HEK293 (cell line): ENCODE measurements around the gene HEPHL1.

Experiments used
- CTCF ChIA-PET: fragments of 350-600 bp; formaldehyde crosslinking; extraction: SDS; loops from one replicate; lab custom pipeline; 2021; ENCODE audit warnings: antibody characterized with exemption; lab: Yijun Ruan, JAX
- POLR2A ChIA-PET: fragments of 300-600 bp; formaldehyde crosslinking; extraction: SDS; loops from one replicate; lab custom pipeline; 2020; ENCODE audit warnings: antibody characterized with exemption, inconsistent platforms; lab: Yijun Ruan, JAX
- H3K27ac ChIP-seq: fragments of 200-500 bp; sonication (Bioruptor generic); 2 replicates; pipeline ENCODE4 v1.5.1; 2014; ENCODE audit warnings: low read depth, low read length, control low read depth, inconsistent platforms; ENCODE audit errors: extremely low read depth
- H3K36me3 ChIP-seq, 2 experiments: fragments of 200-500 bp in 1 of 2; sonication (Bioruptor generic) in 1 of 2; 1 replicate in 1 of 2; 2 replicates in 1 of 2; pipeline ENCODE4 v1.5.1; 2014 to 2017; ENCODE audit warnings: inconsistent platforms in 2 of 2, low read length in 2 of 2; ENCODE audit not compliant: control insufficient read depth in 2 of 2, insufficient read depth in 1 of 2
- H3K4me1 ChIP-seq: fragments of 200-500 bp; sonication (Bioruptor generic); 2 replicates; pipeline ENCODE4 v1.5.1; 2014; ENCODE audit warnings: mild to moderate bottlenecking, low read length, inconsistent platforms; ENCODE audit not compliant: control insufficient read depth, insufficient read depth
- H3K4me3 ChIP-seq: 2 replicates; pipeline ENCODE4 v1.5.1; 2011; ENCODE audit warnings: low read depth, mild to moderate bottlenecking, control low read depth, low read length, moderate library complexity
- H3K9me3 ChIP-seq: fragments of 200-500 bp; sonication (Bioruptor generic); 2 replicates; pipeline ENCODE4 v1.5.1; 2014; ENCODE audit warnings: low read depth, low read length, inconsistent platforms; ENCODE audit not compliant: control insufficient read depth, insufficient read depth
- MZF1 ChIP-seq: fragments of 450-650 bp; formaldehyde crosslinking; IDR thresholded peaks from 2 replicates; pipeline ENCODE4 v1.5.1; 2017; ENCODE audit warnings: missing biosample characterization, missing genetic modification characterization, borderline replicate concordance
- OSR2 ChIP-seq: fragments of 450-650 bp; formaldehyde crosslinking; IDR thresholded peaks from 2 replicates; pipeline ENCODE4 v1.5.1; 2016; ENCODE audit warnings: missing biosample characterization, missing genetic modification characterization
- YY2 ChIP-seq: fragments of 450-650 bp; formaldehyde crosslinking; IDR thresholded peaks from 2 replicates; pipeline ENCODE4 v1.5.1; 2016; ENCODE audit warnings: missing biosample characterization, missing genetic modification characterization
- ZBTB21 ChIP-seq: fragments of 450-650 bp; formaldehyde crosslinking; IDR thresholded peaks from 2 replicates; pipeline ENCODE4 v1.5.1; 2017; ENCODE audit warnings: missing biosample characterization, missing genetic modification characterization
- ZBTB7A ChIP-seq: fragments of 450-650 bp; formaldehyde crosslinking; IDR thresholded peaks from 2 replicates; pipeline ENCODE4 v1.5.1; 2016; ENCODE audit warnings: low read depth, missing biosample characterization, missing genetic modification characterization
- ZBTB8A ChIP-seq: fragments of 450-650 bp; formaldehyde crosslinking; IDR thresholded peaks from 2 replicates; pipeline ENCODE4 v1.5.1; 2016; ENCODE audit warnings: missing biosample characterization, missing genetic modification characterization
- ZNF121 ChIP-seq: fragments of 450-650 bp; formaldehyde crosslinking; IDR thresholded peaks from 2 replicates; pipeline ENCODE4 v1.5.1; 2016; ENCODE audit warnings: missing biosample characterization, missing genetic modification characterization
- ZNF19 ChIP-seq: fragments of 450-650 bp; formaldehyde crosslinking; IDR thresholded peaks from 2 replicates; pipeline ENCODE4; 2016; ENCODE audit warnings: missing biosample characterization, missing genetic modification characterization, low read depth
- ZNF239 ChIP-seq: fragments of 450-650 bp; formaldehyde crosslinking; IDR thresholded peaks from 2 replicates; pipeline ENCODE4 v1.5.1; 2016; ENCODE audit warnings: missing biosample characterization, missing genetic modification characterization
- ZNF335 ChIP-seq: fragments of 450-650 bp; formaldehyde crosslinking; conservative IDR thresholded peaks from 2 replicates; pipeline ENCODE4 v1.5.1; 2016; ENCODE audit warnings: missing biosample characterization, missing genetic modification characterization
- ZNF366 ChIP-seq: fragments of 450-650 bp; formaldehyde crosslinking; conservative IDR thresholded peaks from 2 replicates; pipeline ENCODE4 v1.5.1; 2016; ENCODE audit warnings: missing biosample characterization, missing genetic modification characterization
- ZNF501 ChIP-seq: fragments of 450-650 bp; formaldehyde crosslinking; IDR thresholded peaks from 2 replicates; pipeline ENCODE4 v1.5.1; 2016; ENCODE audit warnings: missing biosample characterization, missing genetic modification characterization
- ZNF544 ChIP-seq: fragments of 450-650 bp; formaldehyde crosslinking; IDR thresholded peaks from 2 replicates; pipeline ENCODE4 v1.5.0; 2017; ENCODE audit warnings: missing biosample characterization, missing genetic modification characterization
- ZNF600 ChIP-seq: fragments of 450-650 bp; formaldehyde crosslinking; IDR thresholded peaks from 2 replicates; pipeline ENCODE4 v1.5.1; 2016; ENCODE audit warnings: missing biosample characterization, missing genetic modification characterization
- ZNF626 ChIP-seq: fragments of 450-650 bp; sonication (Bioruptor Pico); formaldehyde crosslinking; IDR thresholded peaks from 2 replicates; pipeline ENCODE4 v1.5.1; 2018; ENCODE audit warnings: missing biosample characterization, missing genetic modification characterization, inconsistent platforms
- ZNF629 ChIP-seq: fragments of 450-650 bp; formaldehyde crosslinking; IDR thresholded peaks from 2 replicates; pipeline ENCODE4 v1.5.1; 2017; ENCODE audit warnings: missing biosample characterization, missing genetic modification characterization
- ZNF654 ChIP-seq: fragments of 450-650 bp; formaldehyde crosslinking; IDR thresholded peaks from 2 replicates; pipeline ENCODE4 v1.5.1; 2016; ENCODE audit warnings: low read depth, missing biosample characterization, missing genetic modification characterization
- ZNF664 ChIP-seq: fragments of 450-650 bp; formaldehyde crosslinking; IDR thresholded peaks from 2 replicates; pipeline ENCODE4 v1.5.1; 2016; ENCODE audit warnings: missing biosample characterization, missing genetic modification characterization
- ZNF677 ChIP-seq: fragments of 450-650 bp; IDR thresholded peaks from 2 replicates; pipeline ENCODE4 v1.5.0; 2018; ENCODE audit warnings: missing biosample characterization, mild to moderate bottlenecking, missing genetic modification characterization, moderate library complexity
- ZNF768 ChIP-seq: fragments of 450-650 bp; formaldehyde crosslinking; IDR thresholded peaks from 2 replicates; pipeline ENCODE4 v1.5.1; 2018; ENCODE audit warnings: missing biosample characterization, mild to moderate bottlenecking, missing genetic modification characterization
- ZNF785 ChIP-seq: fragments of 450-650 bp; formaldehyde crosslinking; IDR thresholded peaks from 2 replicates; pipeline ENCODE4 v1.5.1; 2016; ENCODE audit warnings: missing biosample characterization, missing genetic modification characterization
- ZSCAN23 ChIP-seq: fragments of 450-650 bp; formaldehyde crosslinking; IDR thresholded peaks from 2 replicates; pipeline ENCODE4 v1.5.1; 2016; ENCODE audit warnings: missing biosample characterization, missing genetic modification characterization
- ZSCAN30 ChIP-seq: fragments of 450-650 bp; IDR thresholded peaks from 2 replicates; pipeline ENCODE4 v1.5.1; 2018; ENCODE audit warnings: missing biosample characterization, mild to moderate bottlenecking, missing genetic modification characterization, moderate library complexity
- ZXDB ChIP-seq: fragments of 450-650 bp; formaldehyde crosslinking; IDR thresholded peaks from 2 replicates; pipeline ENCODE4 v1.5.1; 2016; ENCODE audit warnings: missing biosample characterization, missing genetic modification characterization
- TF ChIP-seq, protein P1 (sequence below): fragments of 450-650 bp; formaldehyde crosslinking; IDR thresholded peaks from 2 replicates; pipeline ENCODE4 v1.5.1; 2017; ENCODE audit warnings: missing biosample characterization, missing genetic modification characterization
- TF ChIP-seq, protein P2 (sequence below): fragments of 450-650 bp; IDR thresholded peaks from 2 replicates; pipeline ENCODE4 v1.5.1; 2018; ENCODE audit warnings: missing biosample characterization, missing genetic modification characterization
- TF ChIP-seq, protein P3 (sequence below): fragments of 450-650 bp; formaldehyde crosslinking; IDR thresholded peaks from 2 replicates; pipeline ENCODE4 v1.5.1; 2016; ENCODE audit warnings: missing biosample characterization, missing genetic modification characterization
- TF ChIP-seq, protein P4 (sequence below): fragments of 450-650 bp; formaldehyde crosslinking; IDR thresholded peaks from 2 replicates; pipeline ENCODE4 v1.5.1; 2016; ENCODE audit warnings: missing biosample characterization, missing genetic modification characterization

HEPHL1 gene

DNA sequence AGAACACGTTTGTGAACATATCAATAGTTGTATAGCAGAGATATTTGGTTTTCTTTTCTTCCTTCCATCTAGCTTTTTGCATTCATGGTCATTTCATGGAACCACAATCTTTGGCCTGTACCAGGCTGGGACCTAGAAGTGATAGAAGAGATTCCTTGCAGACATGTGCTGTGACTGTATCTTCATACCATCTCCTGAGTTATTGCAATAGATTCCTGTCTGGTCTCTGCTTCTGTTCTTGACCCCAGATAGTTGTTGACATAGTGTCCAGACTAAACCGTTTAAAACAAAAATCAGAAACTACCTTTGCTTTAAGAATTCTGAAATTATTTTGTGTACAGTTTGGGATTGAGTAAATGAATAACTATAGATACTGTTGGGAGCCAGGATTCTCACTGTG is 124.3 kb downstream of the HEPHL1 start:
- no peaks in the 10 kb centered on the region for H3K9me3 ChIP-seq
- no peaks in the 10 kb centered on the region for H3K36me3 ChIP-seq
- H3K4me1 ChIP-seq: peaks cover 17% of the 10 kb centered on the region
- no peak overlapping the region for H3K4me3 ChIP-seq
- TF ChIP-seq, protein P1, sequence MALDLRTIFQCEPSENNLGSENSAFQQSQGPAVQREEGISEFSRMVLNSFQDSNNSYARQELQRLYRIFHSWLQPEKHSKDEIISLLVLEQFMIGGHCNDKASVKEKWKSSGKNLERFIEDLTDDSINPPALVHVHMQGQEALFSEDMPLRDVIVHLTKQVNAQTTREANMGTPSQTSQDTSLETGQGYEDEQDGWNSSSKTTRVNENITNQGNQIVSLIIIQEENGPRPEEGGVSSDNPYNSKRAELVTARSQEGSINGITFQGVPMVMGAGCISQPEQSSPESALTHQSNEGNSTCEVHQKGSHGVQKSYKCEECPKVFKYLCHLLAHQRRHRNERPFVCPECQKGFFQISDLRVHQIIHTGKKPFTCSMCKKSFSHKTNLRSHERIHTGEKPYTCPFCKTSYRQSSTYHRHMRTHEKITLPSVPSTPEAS (tag by site-specific recombination): no peak
- TF ChIP-seq ZNF629 (tag by site-specific recombination) (no peak), ZBTB21 (tag by site-specific recombination) (no peak), ZNF501 (no peak), ZNF677 (no peak), ZNF785 (tag by site-specific recombination) (no peak), ZNF664 (tag by site-specific recombination) (no peak), ZNF366 (tag by site-specific recombination) (no peak), ZNF768 (tag by site-specific recombination) (no peak), ZSCAN30 (tag by site-specific recombination) (no peak), YY2 (tag by site-specific recombination) (no peak), ZXDB (tag by site-specific recombination) (no peak), ZNF121 (no peak)
- TF ChIP-seq, protein P2, sequence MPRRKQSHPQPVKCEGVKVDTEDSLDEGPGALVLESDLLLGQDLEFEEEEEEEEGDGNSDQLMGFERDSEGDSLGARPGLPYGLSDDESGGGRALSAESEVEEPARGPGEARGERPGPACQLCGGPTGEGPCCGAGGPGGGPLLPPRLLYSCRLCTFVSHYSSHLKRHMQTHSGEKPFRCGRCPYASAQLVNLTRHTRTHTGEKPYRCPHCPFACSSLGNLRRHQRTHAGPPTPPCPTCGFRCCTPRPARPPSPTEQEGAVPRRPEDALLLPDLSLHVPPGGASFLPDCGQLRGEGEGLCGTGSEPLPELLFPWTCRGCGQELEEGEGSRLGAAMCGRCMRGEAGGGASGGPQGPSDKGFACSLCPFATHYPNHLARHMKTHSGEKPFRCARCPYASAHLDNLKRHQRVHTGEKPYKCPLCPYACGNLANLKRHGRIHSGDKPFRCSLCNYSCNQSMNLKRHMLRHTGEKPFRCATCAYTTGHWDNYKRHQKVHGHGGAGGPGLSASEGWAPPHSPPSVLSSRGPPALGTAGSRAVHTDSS (tag by site-specific recombination): no peak
- ChIA-PET POLR2A (interaction anchor here (1.8 kb wide), 1 partner anchor 10 kb away, joined by 7 read pairs; no protein-coding TSS in a partner anchor), CTCF (interaction anchor here (0.7 kb wide), 1 partner anchor 26 kb away, joined by 3 read pairs; no protein-coding TSS in a partner anchor)
- no peak overlapping the region for H3K27ac ChIP-seq

DNA sequence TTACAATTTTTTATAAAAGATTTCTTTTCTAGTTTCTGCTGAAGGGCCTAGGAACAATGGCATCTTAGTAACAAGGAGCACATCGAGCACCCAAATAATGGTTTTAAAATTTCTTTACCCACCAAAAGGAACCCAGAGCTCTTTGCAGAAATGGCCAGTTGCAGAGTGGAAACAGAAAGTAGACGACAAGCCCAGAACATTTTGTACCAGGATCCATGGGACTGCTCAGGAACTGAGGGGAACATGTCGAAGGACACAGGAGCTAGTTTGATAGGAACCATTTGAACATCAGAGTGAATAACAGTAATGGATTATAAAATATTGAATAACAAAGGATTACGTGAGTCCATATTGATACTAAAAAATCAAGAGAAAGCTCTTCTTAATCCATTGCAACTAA is 124.8 kb downstream of the HEPHL1 start:
- POLR2A ChIA-PET: no interaction called here
- CTCF ChIA-PET: interaction anchor here (0.7 kb wide), 1 partner anchor 25 kb away, joined by 3 read pairs; no protein-coding TSS in a partner anchor
- H3K4me1 ChIP-seq: peaks cover 19% of the 10 kb centered on the region
- no peaks in the 10 kb centered on the region for H3K9me3 ChIP-seq
- H3K4me3 ChIP-seq: no peak overlapping the region
- no peaks in the 10 kb centered on the region for H3K36me3 ChIP-seq
- no peak overlapping the region for H3K27ac ChIP-seq
- TF ChIP-seq, protein P3, sequence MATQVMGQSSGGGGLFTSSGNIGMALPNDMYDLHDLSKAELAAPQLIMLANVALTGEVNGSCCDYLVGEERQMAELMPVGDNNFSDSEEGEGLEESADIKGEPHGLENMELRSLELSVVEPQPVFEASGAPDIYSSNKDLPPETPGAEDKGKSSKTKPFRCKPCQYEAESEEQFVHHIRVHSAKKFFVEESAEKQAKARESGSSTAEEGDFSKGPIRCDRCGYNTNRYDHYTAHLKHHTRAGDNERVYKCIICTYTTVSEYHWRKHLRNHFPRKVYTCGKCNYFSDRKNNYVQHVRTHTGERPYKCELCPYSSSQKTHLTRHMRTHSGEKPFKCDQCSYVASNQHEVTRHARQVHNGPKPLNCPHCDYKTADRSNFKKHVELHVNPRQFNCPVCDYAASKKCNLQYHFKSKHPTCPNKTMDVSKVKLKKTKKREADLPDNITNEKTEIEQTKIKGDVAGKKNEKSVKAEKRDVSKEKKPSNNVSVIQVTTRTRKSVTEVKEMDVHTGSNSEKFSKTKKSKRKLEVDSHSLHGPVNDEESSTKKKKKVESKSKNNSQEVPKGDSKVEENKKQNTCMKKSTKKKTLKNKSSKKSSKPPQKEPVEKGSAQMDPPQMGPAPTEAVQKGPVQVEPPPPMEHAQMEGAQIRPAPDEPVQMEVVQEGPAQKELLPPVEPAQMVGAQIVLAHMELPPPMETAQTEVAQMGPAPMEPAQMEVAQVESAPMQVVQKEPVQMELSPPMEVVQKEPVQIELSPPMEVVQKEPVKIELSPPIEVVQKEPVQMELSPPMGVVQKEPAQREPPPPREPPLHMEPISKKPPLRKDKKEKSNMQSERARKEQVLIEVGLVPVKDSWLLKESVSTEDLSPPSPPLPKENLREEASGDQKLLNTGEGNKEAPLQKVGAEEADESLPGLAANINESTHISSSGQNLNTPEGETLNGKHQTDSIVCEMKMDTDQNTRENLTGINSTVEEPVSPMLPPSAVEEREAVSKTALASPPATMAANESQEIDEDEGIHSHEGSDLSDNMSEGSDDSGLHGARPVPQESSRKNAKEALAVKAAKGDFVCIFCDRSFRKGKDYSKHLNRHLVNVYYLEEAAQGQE (tag by site-specific recombination): no peak
- TF ChIP-seq ZNF654 (tag by site-specific recombination) (no peak), ZNF239 (no peak), ZNF600 (tag by site-specific recombination) (no peak), ZNF626 (tag by site-specific recombination) (no peak), ZBTB8A (tag by site-specific recombination) (no peak), ZNF19 (tag by site-specific recombination) (no peak), ZSCAN30 (tag by site-specific recombination) (no peak), OSR2 (tag by site-specific recombination) (no peak), ZNF544 (tag by site-specific recombination) (no peak), ZBTB7A (tag by site-specific recombination) (no peak), ZSCAN23 (tag by site-specific recombination) (no peak), ZNF335 (no peak), MZF1 (tag by site-specific recombination) (no peak)
- TF ChIP-seq, protein P4, sequence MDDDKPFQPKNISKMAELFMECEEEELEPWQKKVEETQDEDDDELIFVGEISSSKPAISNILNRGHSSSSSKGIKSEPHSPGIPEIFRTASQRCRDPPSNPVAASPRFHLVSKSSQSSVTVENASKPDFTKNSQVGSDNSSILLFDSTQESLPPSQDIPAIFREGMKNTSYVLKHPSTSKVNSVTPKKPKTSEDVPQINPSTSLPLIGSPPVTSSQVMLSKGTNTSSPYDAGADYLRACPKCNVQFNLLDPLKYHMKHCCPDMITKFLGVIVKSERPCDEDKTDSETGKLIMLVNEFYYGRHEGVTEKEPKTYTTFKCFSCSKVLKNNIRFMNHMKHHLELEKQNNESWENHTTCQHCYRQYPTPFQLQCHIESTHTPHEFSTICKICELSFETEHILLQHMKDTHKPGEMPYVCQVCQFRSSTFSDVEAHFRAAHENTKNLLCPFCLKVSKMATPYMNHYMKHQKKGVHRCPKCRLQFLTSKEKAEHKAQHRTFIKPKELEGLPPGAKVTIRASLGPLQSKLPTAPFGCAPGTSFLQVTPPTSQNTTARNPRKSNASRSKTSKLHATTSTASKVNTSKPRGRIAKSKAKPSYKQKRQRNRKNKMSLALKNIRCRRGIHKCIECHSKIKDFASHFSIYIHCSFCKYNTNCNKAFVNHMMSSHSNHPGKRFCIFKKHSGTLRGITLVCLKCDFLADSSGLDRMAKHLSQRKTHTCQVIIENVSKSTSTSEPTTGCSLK (tag by site-specific recombination): no peak
